Activated CD8-positive, alpha-beta T cell treated with anti-CD3 and anti-CD28 coated beads, Interleukin-2, amount 10 ng/mL, durations not matched to agents 7 days and 5 days (primary cell): ENCODE results near the gene SLC49A3. TPM values are rescaled to one million over a fixed set of nuclear protein-coding genes. Genes with fewer than 3 reads are reported as not detected.
"Not testable (repeated sequence)": the region's sequence is repeated elsewhere in the genome, so short reads cannot be mapped to it uniquely, and the experiment has no call there.

Source experiments
- ATAC-seq: fragments of 150-1000 bp; cut with Tn5 transposase; one replicate; pipeline ENCODE4 v1.10.0; 2021; ENCODE audit warnings: moderate library complexity
- CTCF ChIA-PET: fragments of 350-600 bp; sonication (Branson Sonifier 250); formaldehyde crosslinking; loops from one replicate; lab custom pipeline; 2021; ENCODE audit warnings: antibody characterized with exemption; lab: Charles Lee
- POLR2A ChIA-PET: fragments of 350-600 bp; sonication (Branson Sonifier 250); formaldehyde crosslinking; loops from one replicate; lab custom pipeline; 2021; ENCODE audit warnings: antibody characterized with exemption; lab: Charles Lee
- DNase-seq: peaks from one replicate; pipeline ENCODE4 v3.0.0-alpha.2; 2020
- H3K27ac Mint-ChIP-seq: one replicate; pipeline ENCODE4 v1.8.0; 2021; ENCODE audit warnings: mild to moderate bottlenecking, mixed read lengths
- H3K27me3 Mint-ChIP-seq: one replicate; pipeline ENCODE4 v1.8.0; 2021; ENCODE audit warnings: low read depth, mixed read lengths
- H3K36me3 Mint-ChIP-seq: one replicate; pipeline ENCODE4 v1.8.0; 2021; ENCODE audit warnings: low read depth, mixed read lengths
- H3K4me1 Mint-ChIP-seq: one replicate; pipeline ENCODE4 v1.8.0; 2021; ENCODE audit warnings: low read depth, mixed read lengths
- H3K4me3 Mint-ChIP-seq: one replicate; pipeline ENCODE4 v1.8.0; 2021; ENCODE audit warnings: mild to moderate bottlenecking, mixed read lengths
- H3K9me3 Mint-ChIP-seq: one replicate; pipeline ENCODE4 v1.8.0; 2022; ENCODE audit warnings: mixed read lengths; ENCODE audit not compliant: insufficient read depth
- total RNA-seq, 2 experiments: library from RNA; stranded (reverse); gene quantifications; one replicate each; pipeline ENCODE4 v1.2.3, GENCODE V29; 2021

SLC49A3 gene
- total RNA-seq, 2 experiments from 2014 or later, result 0.37 to 0.89 TPM

DNA sequence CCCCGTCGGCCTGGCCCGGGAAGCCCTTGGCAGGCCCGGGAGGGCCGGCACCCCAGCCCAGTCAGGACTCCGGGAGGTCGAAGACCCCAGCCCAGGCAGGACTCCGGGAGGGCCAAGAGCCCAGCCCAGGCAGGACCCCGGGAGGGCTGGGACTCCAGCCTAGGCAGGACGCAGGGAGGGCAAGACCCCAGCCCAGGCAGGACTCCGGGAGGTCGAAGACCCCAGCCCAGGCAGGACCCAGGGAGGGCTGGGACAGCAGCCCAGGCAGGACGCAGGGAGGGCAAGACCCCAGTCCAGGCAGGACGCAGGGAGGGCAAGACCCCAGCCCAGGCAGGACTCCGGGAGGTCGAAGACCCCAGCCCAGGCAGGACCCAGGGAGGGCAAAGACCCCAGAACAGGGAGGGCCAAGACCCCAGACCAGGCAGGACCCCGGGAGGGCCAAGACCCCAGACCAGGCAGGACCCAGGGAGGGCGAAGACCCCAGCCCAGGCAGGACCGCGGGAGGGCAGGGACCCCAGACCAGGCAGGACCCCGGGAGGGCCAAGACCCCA, 17.2 kb upstream of the SLC49A3 start:
- POLR2A ChIA-PET, H3K27ac Mint-ChIP-seq, ATAC-seq, H3K27me3 Mint-ChIP-seq, H3K9me3 Mint-ChIP-seq, CTCF ChIA-PET, DNase-seq: not testable (repeated sequence)
- Mint-ChIP-seq H3K4me3 (peak overlapping the region; percentile 25), H3K36me3 (peaks cover 18% of the 10 kb centered on the region), H3K4me1 (peaks cover 13% of the 10 kb centered on the region)

DNA sequence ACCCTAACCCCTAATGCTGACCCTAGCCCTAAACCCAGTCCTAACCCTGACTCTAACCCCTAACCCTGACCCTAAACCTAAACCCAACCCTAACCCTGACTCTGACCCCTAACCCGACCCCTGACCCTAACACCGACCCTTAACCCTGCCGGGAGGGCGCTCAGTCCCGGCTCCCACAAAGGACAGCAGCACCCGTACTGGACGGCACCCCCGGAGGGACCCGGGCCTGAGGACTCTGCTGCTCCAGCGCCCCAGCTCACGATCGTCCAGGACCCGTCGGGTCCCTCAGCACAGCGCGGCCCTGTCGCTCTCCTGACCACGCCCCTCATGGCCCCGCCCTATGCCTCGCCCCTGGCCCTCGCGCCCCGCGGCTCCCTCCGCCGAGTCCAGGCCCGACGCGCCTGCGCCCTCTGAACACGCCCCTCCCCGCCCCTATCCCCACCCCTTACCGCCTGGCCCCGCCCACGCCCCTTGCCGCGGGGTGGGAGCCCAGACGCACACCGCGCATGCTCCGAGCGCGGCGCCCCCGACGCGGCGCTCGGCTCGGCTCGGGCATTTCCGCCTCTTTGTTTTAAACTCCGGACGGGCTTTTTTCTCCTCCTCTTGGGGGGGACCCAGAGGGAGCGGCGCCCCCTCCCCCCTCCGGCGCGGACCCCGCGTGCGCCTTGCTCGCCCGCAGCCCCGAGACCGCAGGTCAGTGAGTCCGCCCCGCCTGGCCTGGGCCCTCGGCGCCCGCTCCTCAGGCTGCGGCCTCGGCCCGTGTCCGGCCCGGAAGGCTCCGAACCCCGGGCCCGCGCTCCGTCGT, 16.5 kb upstream of the SLC49A3 start, which contains the start of gene PCGF3:
Gene PCGF3, plus strand, starts transcription at position 555 of the 805 bp plus-strand sequence. CDS start 27,849 bp downstream, outside the sequence.
- Mint-ChIP-seq H3K27me3 (peaks cover 5% of the 10 kb centered on the region), H3K4me1 (peaks cover 17% of the 10 kb centered on the region), H3K36me3 (peaks cover 13% of the 10 kb centered on the region), H3K9me3 (no peaks in the 10 kb centered on the region), H3K27ac (peak within 1 kb of the TSS; percentile 75), H3K4me3 (peak within 1 kb of the TSS; percentile 71)
- ChIA-PET POLR2A (interaction anchor here (0.6 to 1.0 kb wide), 2 partner anchors 13 to 31 kb away, joined by 5 read pairs; partner anchors contain the start of genes ATP5ME and MYL5), CTCF (no interaction called here)
- peak; percentile 98 for ATAC-seq
- peak; percentile 97 for DNase-seq

DNA sequence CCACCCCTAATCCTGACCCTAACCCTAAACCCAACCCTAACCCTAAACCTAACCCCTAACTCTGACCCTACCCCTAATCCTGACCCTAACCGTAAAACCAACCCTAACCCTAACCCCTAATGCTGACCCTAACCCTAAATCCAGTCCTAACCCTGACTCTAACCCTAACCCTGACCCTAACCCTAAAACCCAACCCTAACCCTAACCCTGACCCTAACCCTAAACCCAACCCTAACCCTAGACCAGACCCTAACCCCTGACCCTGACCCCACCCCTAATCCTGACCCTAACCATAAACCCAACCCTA, 16.0 kb upstream of the SLC49A3 start:
- peaks cover 10% of the 10 kb centered on the region for H3K36me3 Mint-ChIP-seq
- DNase-seq (no peak), ATAC-seq (no peak)
- peak overlapping the region; percentile 71 for H3K4me3 Mint-ChIP-seq
- no peaks in the 10 kb centered on the region for H3K9me3 Mint-ChIP-seq
- CTCF ChIA-PET, result no interaction called here
- no peak overlapping the region for H3K27ac Mint-ChIP-seq
- peaks cover 23% of the 10 kb centered on the region for H3K4me1 Mint-ChIP-seq
- H3K27me3 Mint-ChIP-seq, result peaks cover 5% of the 10 kb centered on the region
- POLR2A ChIA-PET, result interaction anchor here (0.6 to 1.0 kb wide), 2 partner anchors 12 to 31 kb away, joined by 5 read pairs; partner anchors contain the start of genes ATP5ME and MYL5

DNA sequence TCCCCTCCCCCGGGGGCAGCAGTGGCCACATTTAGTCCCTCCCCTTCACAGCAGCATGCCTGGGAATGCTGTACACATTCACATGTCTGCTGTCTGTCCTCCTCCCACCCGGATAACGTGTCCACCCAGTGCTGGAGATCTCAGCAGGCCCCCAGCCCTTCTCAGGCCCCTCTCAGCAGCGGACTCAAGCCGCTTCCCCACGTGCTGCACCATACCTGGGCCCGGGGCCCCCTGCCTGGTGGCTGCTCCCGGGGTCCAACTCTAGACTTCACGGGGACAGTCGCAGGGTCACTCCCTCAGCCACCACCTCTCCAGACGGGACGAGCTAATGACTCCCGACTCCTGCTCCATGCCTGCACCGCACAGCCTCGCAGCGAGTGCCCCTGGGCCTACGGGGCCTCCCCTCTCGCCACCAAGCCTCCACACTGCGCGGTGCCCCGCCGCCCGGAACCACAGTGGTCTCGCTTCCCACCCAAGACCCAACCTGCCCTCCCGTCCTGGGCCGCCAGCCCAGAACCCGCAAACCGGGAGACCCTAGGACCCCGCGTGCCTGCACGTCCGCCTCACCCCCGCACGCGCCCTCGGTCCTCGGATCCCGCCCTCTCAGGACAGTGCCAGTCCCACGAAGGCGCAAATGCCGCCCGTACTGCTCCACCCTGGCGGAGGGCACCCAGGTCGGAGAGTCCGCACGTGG, 15.4 kb upstream of the SLC49A3 start:
- Mint-ChIP-seq H3K27me3 (peaks cover 5% of the 10 kb centered on the region), H3K9me3 (no peaks in the 10 kb centered on the region), H3K27ac (no peak overlapping the region), H3K4me1 (peaks cover 26% of the 10 kb centered on the region), H3K4me3 (no peak overlapping the region), H3K36me3 (peaks cover 5% of the 10 kb centered on the region)
- CTCF ChIA-PET, result no interaction called here
- POLR2A ChIA-PET, result no interaction called here
- ATAC-seq, result no peak
- DNase-seq, result no peak

DNA sequence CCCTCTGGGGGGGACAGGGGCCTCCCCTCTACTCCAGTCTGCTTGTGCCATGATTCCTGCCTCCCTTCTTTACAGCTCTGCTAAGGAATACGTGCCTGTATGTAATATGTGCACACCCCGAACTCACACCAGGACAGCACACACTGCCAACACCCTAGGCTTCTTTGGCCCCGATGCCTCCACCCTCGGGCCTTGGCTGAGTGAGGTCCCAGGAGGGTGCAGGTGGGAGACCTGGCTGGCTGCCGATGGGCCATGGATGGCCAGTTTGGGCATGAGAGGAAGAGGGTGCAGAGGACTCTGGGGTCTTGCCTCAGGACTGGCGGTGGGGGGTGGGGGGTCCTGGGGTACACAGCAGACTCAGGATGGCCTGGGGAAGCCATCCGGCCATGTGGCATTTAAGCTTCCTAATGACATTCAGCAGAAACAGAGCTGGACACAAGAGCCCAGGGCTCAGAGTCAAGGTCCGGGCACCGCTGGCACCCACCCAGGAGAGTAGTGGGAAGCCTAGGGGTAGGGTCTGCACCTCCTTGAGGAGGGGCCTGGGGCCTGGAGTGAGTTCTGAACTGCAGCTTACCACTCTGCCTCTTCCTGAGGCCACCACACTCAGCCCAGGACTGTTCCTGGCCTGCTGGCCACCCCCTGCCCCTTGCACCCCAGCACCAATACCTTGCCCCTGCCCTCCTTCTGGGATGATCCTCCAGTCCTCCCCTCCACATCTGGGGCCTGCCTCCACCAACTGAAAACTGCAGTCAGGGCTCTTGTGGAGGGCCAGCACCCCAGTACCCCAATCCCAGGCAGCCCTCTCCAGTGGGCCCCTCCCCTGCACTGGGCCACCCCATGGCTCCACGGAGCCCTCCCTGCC, 14.6 kb upstream of the SLC49A3 start:
- Mint-ChIP-seq H3K36me3 (peaks cover under 1% of the 10 kb centered on the region), H3K9me3 (no peaks in the 10 kb centered on the region), H3K4me3 (no peak overlapping the region), H3K27ac (no peak overlapping the region), H3K27me3 (peaks cover 7% of the 10 kb centered on the region), H3K4me1 (peaks cover 26% of the 10 kb centered on the region)
- POLR2A ChIA-PET, result interaction anchor here (1.0 kb wide), 1 partner anchor 78 kb away, joined by 3 read pairs; no protein-coding TSS in a partner anchor
- DNase-seq (no peak), ATAC-seq (no peak)
- CTCF ChIA-PET, result no interaction called here

DNA sequence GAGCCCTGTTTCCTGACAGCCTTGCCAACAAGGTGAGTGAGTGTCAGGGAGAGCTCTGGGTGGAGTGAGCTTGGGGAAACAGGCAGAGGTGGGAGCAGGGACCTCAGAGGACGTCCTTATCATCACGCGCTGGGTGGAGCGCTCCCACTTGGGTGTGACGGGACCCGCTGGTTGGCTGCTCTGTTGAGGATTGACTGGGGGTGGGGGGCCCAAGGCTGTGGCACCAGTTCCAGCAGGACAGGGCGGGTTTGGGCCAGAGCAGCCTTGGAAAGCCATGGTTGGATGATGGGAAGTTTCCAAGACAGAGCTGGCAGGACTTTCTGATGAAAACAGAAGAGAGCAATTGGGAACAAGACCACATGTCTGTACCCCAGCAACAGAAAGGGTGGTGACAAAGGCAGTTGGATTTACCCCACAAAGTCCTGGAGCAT, 13.7 kb upstream of the SLC49A3 start:
- ATAC-seq, result no peak
- no peak for DNase-seq
- H3K27me3 Mint-ChIP-seq, result peaks cover 8% of the 10 kb centered on the region
- H3K4me3 Mint-ChIP-seq, result no peak overlapping the region
- H3K27ac Mint-ChIP-seq, result no peak overlapping the region
- H3K4me1 Mint-ChIP-seq, result peaks cover 25% of the 10 kb centered on the region
- no peaks in the 10 kb centered on the region for H3K36me3 Mint-ChIP-seq
- ChIA-PET CTCF (no interaction called here), POLR2A (interaction anchor here (1.0 kb wide), 1 partner anchor 79 kb away, joined by 3 read pairs; no protein-coding TSS in a partner anchor)
- H3K9me3 Mint-ChIP-seq, result no peaks in the 10 kb centered on the region

DNA sequence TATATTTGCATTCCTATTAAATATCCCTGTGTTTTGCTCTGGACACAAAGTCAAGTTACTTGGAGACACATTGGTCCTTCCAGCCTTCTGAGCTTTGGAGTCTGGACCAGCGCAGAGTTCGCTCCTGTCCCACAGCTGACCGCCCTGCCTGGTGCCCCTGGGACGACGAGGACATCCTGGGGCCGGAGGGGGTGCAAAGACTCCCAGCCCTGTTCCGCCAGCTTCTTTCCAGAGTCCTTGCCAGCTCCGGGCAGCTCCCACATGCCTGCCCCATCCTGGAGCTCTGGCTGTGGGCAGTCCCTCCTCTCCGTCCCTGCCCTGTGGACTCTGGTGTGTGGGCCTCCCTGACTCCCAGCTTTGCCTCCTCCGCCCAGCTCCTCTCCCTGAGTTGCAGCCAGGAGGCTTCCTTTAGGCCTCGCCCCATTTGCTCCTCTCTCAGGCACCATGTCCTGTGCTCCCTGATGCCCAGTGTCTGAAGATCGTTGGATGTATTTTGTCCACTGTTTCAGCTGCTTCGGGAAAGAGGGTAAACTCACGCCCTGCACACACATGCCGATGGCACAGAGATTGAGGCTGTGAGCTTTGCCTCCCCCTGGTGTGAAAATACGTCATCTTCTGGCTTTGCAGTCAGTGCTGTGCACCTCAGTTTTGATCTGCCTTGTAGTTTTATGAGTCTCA, 11.8 kb upstream of the SLC49A3 start:
- Mint-ChIP-seq H3K36me3 (no peaks in the 10 kb centered on the region), H3K4me1 (peaks cover 25% of the 10 kb centered on the region), H3K4me3 (no peak overlapping the region), H3K27me3 (peaks cover 9% of the 10 kb centered on the region), H3K27ac (peak overlapping the region; percentile 77), H3K9me3 (no peaks in the 10 kb centered on the region)
- DNase-seq (no peak), ATAC-seq (no peak)
- CTCF ChIA-PET, result interaction anchor here (2.1 kb wide), 1 partner anchor 17 kb away, joined by 9 read pairs; no protein-coding TSS in a partner anchor
- POLR2A ChIA-PET, result no interaction called here

DNA sequence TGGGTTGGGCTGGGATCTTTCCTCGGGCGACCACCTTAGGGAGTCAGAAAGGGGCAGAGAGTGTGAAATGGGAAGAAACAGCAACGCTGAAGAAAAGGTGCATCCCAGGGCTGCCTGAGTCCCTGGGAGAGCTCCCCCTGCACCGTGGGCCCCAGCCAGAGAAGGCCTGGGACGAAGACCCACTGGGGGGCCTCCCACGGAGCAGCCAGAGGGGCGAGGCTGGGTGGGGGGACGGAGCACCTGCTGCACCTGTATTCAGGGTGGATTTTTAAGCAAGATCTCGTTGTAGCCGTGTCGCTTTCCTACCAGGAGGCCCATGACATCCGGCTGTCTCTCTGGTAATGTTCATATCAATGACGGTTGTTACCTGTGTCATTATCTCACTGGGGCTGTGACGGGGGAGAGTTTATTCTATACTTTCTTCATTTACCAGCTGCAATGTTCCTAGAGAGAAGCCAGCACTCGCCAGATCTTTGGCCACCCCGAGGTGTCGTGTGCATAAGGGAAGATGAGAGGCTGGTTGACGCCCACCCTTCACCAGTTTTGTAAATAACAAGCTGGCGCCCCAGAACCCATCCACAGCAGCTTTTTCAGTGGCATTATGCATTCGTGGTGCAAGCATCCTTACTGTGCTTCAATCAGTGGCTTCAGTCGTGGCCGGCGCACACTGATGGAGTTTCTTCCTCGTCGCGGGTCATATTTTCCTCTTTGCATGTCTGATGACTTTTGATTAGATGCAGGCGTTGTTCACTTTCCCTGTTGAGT, 11.0 kb upstream of the SLC49A3 start:
- DNase-seq, result no peak
- Mint-ChIP-seq H3K27me3 (peaks cover 9% of the 10 kb centered on the region), H3K4me3 (no peak overlapping the region), H3K9me3 (no peaks in the 10 kb centered on the region), H3K27ac (peak overlapping the region; percentile 90), H3K36me3 (no peaks in the 10 kb centered on the region), H3K4me1 (peaks cover 22% of the 10 kb centered on the region)
- no peak for ATAC-seq
- ChIA-PET CTCF (interaction anchor here (2.1 kb wide), 1 partner anchor 16 kb away, joined by 9 read pairs; no protein-coding TSS in a partner anchor), POLR2A (interaction anchor here (2.0 kb wide), 1 partner anchor 26 kb away, joined by 5 read pairs; the partner anchor contains the start of genes ATP5ME and MYL5)

DNA sequence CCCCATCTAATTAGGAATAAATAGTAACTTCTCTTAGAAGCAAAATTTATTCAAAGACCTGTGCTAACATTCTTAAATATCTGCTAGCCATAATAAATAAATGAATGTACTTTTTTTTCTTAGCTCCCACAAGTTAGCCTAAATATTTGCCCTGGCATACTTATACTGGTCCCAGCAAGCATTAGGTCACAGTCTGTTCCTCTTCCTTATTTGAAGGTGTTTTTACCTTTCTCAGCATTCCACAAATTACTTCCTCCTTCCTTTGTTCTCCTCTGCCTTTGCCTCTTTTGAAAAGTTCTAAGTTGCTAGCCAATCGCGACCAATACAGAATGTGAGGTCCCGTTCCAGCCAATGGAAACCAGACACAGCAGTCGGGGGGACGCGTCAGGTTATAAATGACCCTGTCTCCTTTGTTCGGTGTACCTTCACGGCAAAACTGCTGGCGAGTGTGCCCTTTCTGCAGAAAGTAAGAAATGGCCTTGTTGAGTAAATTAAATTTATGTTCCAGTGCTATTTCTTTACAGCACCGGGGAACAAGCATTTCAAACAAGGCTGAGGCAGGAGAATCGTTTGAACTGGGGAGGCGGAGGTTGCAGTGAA, 5.5 kb upstream of the SLC49A3 start:
- H3K9me3 Mint-ChIP-seq, H3K27ac Mint-ChIP-seq, POLR2A ChIA-PET, DNase-seq, ATAC-seq, H3K4me3 Mint-ChIP-seq, CTCF ChIA-PET, H3K36me3 Mint-ChIP-seq: not testable (repeated sequence)
- Mint-ChIP-seq H3K27me3 (peaks cover 17% of the 10 kb centered on the region), H3K4me1 (peaks cover 14% of the 10 kb centered on the region)
